Measurements from ENCODE around the gene DHFR2.
"Not testable (repeated sequence)": the region's sequence is repeated elsewhere in the genome, so short reads cannot be mapped to it uniquely, and the experiment has no call there.

The DHFR2 gene

DNA sequence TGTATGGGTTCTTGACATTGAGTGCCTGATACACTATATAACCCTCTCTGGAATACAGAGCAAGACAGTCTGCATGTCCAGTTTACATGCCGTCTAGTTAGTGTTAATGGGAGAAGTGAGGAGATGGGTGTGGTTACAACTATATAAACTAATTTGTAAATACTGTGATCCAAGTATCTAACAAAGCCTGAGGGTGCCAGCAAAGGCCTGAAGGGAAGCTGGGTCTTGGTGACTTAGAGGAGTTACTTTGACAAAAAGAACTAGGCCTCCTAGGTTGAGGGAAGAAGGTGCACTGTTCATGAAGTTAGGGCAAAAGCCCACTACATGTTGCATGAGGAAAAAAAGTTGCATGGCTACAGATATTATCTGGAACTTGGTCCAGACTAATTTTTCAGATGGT lies 2.4 kb upstream of the DHFR2 start:
- DNase-seq (ENCODE audit: low read depth), result no peak

DNA sequence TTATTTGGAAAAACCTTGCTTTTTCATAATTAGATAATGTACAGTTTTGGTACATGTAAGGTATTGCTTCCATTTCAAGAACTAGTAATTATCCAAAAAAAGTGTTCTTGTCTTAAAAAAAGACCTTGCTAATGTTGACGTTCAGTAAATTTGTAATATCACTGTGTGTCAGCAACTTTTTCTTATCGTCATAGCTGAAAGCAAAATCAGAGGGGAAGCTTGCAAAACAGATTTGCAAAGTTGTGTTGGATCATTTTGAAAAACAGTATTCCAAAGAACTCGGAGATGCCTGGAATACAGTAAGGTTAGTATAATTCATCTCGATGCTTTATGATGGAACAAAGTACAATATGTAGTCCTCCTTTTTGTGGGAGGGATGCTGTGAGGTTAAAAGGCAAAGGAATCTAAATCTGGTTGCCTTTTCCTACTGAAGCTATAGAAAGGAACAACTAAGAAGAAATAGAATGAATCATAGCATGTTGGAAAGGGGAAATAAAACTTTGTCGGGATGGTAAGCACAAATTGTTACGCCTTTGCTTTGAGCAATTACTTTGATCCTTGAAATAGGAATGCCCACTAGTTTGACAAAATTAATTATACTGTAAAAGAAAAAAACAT lies 1.6 kb upstream of the DHFR2 start:
- no peak for DNase-seq (ENCODE audit: low read depth)

DNA sequence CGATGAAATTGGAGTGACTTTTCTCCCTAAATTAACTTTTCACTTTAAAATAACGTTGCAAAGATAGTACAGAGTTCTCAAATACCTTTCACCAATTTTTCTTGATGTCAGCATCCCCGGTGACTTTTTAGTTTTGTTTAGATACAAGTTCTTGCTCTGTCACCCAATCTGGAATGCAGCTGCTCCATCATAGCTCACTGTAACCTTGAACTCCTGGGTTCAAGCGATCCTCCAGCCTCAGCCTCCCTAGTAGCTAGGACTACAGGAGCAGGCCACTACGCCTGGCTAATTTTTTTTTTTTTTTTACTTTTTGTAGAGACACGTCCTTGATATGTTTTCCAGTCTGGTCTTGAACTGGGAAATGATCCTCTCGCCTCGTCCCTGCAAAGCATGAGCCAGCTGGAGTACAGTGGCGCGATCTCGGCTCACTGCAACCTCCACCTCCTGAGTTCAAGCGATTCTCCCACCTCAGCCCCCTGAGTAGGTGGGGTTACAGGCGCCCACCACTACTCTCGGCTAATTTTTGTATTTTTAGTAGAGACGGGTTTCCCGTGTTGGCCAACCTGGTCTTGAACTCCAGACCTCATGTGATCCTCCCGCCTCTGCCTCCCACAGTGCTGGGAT lies 892 bp upstream of the DHFR2 start:
- no peak for DNase-seq (ENCODE audit: low read depth)

DNA sequence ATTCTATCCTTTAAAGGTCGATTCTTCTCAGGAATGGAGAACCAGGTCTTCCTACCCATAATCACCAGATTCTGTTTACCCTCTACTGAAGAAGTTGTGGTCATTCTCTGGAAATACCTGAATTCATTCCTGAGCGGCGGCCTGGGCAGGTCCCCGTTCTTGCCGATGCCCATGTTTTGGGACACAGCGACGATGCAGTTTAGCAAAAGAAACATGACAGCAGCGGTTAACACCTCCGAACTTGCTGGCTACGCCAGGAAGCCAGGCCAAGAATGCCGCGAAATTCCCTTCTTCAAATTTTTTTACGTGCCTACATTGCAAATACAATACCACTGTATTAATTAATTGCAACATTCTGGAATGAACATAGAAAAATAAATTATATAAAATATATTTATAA lies 1.4 kb downstream of the DHFR2 start:
- no peak for DNase-seq (ENCODE audit: low read depth)

DNA sequence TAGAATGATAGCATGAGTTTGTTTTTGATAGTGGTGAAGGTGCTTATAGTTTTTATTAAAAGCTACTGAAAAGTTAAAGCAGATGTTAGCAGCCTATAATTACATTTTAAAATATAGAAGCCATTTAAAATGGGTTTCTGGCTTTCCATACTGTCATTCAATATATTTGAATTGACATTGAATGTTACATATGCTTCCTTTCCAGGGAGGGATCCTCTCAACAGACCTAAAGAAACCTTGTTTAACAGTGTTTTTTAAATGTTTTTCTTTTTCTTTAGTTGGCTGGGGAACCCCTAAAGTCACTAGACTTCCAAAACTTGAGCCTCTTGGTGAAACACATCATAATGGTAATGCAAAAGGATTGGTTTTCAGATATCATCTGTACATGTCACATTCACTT lies 12.2 kb downstream of the DHFR2 start:
- DNase-seq (ENCODE audit: low read depth), result no peak

DNA sequence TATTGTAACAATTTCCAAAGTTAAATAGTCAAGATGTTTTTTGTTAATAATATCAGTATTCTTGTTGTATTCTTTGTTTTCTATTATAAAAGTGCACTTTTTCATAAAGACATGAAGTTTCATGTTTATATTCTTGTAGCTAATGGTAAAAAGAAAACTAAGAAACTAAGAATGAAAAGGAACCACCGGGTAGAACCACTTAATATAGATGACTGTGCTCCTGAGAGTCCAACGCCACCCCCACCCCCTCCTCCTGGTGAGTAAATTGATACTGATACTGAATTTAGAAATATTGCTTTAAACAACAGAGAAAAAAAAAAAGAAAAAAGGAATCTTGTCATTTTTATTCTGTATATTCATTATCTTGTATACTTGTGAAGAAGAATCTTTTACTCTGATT lies 13.4 kb downstream of the DHFR2 start:
- DNase-seq (ENCODE audit: low read depth), result no peak

DNA sequence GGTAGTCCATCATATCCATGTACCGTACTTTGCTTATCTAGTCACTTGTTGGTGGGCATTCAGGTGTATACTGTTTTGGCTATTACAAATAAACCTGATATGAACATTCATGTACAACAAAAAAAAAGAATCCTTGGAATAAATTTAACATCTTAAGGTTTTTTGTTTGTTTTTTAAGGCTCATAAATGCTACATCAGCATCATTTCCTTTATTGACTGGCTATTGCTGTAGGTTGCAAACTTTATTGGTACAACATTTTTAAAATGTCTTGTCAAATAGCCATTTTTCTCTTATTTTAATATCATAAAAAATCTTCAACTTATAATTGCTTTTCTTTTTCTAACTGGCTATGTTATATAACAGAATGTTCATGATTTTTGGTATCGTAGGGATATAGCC lies 16.2 kb downstream of the DHFR2 start:
- DNase-seq (ENCODE audit: low read depth), result no peak

DNA sequence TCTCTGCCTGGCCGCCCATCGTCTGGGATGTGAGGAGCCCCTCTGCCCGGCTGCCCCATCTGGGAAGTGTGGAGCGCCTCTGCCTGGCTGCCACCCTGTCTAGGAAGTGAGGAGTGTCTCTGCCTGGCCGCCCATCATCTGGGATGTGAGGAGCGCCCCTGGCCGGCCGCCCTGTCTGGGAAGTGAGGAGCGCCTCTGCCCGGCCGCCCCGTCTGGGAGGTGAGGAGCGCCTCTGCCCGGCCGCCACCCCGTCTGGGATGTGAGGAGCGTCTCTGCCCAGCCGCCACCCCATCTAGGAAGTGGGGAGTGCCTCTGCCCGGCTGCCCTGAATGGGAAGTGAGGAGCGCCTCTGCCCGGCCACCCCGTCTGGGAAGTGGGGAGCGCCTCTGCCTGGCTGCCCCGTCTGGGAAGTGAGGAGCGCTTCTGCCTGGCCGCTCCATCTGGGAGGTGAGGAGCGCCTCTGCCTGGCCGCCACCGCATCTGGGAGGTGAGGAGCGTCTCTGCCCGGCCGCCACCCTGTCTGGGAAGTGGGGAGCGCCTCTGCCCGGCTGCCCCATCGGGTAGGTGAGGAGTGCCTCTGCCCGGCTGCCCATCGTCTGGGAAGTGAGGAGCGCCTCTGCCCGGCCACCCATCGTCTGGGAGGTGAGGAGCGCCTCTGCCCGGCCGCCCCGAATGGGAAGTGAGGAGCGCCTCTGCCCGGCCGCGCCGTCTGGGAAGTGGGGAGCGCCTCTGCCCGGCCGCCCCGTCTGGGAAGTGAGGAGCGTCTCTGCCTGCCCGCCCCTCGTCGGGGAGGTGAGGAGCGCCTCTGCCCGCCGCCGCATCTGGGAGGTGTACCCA lies 18.4 kb downstream of the DHFR2 start:
- not testable (repeated sequence) for DNase-seq (ENCODE audit: low read depth)

DNA sequence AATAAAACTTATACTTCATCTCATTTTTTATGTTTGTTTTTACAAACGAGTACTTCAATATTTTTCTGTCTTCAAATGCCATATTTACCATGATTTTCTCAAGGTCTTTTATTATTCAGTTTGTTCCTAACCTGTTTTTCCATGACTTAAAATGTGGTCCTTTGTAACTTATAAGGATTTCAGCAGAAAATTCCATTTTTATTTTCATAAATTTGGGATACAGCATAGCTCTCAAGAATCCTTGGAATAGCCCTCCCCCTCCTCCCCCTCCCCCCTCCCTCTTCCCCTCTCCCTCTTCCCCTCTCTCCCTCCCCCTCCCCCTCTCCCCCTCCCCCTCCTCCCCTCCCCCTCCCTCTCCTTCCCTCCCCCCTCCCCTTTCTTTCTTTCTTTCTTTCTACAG lies 19.4 kb downstream of the DHFR2 start:
- no peak for DNase-seq (ENCODE audit: low read depth)

DNA sequence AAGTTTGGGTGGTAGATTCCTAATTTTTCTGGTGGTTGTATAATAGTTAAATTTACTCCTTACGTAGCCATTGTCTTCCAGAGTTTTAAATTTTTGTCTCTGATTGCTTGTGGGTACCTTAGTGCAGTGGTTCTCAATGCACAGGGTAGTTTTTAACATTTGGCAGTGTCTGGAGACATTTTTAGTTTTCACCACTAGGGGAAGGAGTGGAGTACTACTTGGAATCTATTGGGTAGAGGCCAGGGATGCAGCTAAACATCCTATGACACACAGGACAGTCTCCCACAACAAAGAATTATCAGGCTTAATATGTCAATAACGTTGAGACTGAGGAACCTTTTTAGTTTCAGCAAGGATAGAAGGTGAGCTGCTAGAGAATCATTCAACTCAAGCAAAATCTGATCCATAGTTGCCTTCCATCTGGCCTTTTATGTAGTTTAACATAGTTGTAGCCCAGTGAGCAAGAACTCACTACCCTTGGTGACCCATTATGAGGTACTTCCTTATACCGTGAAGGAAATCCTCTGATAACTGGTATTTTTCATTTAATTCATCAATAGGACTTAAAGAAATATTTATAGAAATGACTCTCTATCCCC lies 25.7 kb downstream of the DHFR2 start:
- DNase-seq (ENCODE audit: low read depth), result peak; percentile 9

DNA sequence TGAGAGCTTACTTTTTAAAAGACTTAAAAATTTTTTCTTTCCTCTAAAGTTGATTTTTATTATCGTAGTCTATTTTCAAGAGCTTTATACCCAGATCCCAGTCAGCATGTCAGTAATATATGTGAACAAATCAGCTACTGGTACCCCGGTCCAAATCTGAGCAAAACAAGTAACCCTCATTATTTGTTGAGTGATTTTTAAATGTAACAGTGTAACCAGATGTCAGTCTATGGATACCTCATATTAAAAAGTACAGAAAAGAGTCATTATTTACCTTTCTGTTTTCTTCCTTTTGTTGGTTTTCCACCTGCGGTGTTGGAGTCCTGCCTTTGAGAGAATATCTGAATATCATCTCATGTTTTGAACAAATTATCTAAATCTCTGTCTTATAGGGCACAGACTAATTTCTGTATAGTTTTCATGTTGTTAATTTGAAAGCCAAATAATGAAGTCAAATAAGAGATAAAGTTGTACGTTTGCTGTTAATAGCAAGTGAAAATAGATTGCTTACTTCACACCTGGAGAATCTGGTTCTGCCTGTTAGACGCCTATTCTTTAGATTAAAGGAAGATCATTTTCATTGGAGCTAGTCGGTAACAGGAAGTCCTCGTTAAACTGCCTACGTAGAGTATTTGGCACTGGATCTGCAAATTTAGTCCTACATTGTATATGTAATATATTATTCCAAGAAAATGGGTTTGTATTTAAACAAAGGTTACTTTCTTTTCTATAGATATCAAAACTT lies 34.5 kb downstream of the DHFR2 start, which contains the start of gene STX19:
Gene STX19, minus strand, starts transcription at position 505 of the 745 bp plus-strand sequence. CDS start 13,328 bp downstream, outside the sequence.
- no peak for DNase-seq (ENCODE audit: low read depth)

DNA sequence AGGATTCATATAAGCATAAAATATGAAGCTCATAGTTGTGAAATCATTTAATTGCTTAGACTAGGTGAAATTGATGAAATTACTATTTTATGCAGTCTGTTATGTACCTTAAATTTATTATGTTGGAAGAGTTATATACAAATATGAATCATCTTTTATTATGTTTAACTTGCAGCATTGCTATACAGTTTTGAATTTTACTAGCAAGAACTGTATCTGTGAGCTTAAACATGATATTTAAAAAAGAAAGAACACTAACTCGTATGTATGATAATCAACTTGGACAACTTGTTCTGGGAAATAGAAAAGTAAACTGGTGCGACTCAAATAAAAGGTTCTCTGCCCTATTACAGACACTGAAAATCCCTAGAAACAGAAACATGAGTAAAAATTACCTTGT lies 36.1 kb downstream of the DHFR2 start:
- DNase-seq (ENCODE audit: low read depth), result no peak

DNA sequence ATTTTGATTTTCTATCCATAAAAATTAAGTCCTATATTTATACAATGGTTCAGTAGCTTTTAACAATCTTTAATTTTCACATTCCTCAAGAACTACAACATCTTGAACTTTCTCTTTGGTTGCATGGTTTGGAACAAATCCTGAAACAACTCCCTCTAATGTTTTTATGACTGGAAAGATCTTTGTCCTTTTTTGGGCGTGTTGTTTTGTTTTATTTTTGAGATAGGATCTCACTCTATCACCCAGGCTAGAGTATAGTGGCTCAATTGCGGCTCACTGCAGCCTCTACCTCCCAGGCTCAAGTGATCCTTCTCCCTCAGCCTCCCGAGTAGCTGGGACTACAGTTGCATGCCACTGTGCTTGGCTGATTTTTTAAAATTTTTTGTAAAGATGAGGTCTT lies 38.3 kb downstream of the DHFR2 start:
- DNase-seq (ENCODE audit: low read depth), result no peak

DNA sequence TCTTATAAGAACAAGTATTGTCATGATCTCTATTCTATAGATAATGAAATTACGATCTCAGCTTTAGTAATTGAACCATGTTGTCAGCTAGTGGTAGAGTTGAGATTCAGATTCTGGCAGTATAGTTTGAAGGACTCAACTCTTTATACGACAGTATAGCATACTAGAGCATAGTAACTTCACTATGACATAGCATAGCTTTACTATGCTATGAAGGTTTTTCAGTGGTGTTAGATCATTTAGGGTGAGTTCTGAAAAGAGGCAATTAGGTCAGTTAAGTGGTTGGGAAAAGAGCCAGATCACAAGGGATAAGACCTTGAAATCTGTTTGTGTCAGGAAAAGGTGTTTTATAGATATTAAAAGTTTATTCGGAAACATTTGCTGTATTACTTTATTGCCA lies 42.4 kb downstream of the DHFR2 start:
- no peak for DNase-seq (ENCODE audit: low read depth)

DNA sequence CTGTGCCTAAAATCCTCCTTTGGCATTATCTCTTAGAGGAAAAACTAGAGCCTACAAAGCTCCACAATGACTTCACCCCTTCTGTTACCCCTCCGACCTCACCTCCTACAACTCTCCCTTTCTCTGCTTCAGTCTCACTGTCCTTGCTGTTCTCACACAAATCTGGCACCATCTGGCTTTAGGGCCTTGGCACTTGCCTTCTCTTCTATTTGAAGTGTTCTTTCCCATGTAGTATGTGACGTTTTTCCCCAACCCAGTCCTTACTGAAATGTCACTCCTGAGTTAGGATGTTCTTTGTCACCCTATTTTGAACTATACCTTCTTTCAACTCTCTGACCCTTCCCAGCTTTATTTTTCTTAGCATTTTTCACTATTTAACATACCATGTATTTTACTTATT lies 43.1 kb downstream of the DHFR2 start:
- no peak for DNase-seq (ENCODE audit: low read depth)

DNA sequence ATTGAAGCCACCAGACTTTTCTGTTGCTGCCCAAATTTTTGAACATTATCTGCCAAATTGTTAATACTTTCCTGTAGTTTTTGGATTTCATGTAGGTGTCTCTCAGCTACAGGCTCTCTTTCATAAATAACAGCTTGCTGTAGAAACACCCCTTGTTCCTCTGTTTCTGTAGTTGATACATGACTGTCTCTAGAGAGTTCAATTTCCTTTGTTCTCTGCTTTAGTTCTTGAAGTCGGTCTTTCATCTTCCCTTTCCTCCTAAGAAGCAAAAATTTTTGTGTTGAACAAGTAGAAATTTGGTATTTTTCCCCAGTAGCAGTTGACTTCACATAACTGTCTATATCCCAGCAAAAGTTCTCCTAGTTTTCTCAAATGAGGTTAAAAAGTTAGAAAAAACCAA lies 47.7 kb downstream of the DHFR2 start:
- no peak for DNase-seq (ENCODE audit: low read depth)

DNA sequence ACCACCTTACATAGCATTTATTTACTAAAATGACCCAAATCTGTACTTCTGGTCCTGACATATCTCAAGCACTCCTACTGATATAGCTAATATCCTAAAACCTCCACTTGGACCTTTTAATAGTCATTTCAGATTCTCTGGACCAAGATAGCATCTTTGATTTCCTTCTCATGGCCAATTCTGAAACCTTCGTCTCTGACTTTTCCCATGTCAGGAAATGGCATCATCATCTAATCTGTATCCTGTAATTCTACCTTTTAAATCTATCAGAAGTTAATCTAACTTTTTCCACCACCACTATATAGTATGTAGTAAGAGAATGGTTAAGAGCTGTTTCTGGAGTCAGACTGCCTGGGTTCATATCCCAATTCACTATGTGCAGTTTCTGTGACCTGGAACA lies 50.5 kb downstream of the DHFR2 start:
- DNase-seq (ENCODE audit: low read depth), result no peak

DNA sequence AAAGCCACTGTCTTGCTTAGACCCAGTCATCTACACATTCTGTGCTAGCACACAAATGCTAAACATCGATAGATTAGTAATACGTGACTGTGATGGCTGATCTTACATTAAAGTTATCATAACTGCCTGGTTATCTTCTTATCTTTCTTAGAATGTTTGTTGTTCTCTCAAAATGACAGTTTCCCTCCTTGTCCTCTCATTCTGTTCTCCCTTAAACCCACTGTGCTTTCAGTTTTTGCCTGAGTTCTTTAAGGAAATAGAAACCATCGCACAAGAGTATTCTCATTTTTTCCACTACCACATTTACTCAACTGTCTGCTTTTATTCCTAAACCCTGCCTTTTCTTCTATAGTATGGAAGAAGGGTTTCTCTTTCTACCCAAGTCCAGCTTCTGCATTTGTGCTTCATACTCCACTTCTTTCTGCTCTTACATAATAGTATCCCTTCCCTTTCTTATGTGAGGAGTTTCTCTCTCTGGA lies 51.4 kb downstream of the DHFR2 start:
- no peak for DNase-seq (ENCODE audit: low read depth)

DNA sequence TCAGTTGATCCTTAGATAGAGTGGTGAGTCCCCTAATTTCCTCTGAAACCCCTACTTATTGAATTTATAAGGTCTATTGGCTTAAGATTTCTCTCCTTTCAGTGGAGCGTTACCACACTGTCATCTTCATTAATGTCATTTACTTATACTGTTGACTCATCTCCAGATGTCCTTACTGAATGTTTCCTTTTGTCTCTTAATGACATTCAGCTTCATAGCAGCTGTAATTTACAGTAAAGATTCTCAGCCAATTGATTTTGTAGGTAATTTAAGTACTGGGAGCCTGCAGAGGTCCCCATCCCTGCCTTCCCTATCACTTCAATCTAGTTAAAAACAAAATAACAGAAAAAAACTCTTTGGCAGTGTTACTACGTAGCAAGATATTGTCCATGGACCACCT lies 53.1 kb downstream of the DHFR2 start:
- no peak for DNase-seq (ENCODE audit: low read depth)

DNA sequence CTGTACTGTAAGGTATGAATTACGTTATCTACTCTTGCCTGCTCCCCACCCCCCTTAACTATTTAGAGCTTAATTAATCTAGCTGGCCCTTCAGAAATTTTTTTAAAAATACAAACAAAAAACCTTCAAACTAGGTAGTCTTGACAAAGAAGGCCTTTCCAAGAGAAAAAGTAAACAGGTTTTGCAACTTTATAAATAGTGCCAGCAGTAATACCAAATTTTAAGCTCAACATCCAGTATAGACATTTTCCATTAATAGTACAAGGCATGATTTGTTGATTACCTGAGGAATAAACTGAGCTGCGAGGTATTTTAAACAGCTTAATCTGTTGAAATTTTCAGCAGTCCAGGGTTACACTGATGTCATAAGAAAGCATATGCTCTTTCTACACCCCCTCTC lies 54.5 kb downstream of the DHFR2 start:
- DNase-seq (ENCODE audit: low read depth), result no peak
